ENCODE results near the gene HS1BP3.

- TF ChIP-seq EZH2 (IDR thresholded peaks at IDR 0.05; ENCODE audit: insufficient read depth, low read length), result peak; percentile 94
- TF ChIP-seq CTCF (IDR thresholded peaks at IDR 0.05; ENCODE audit: insufficient read depth, low read depth, low read length), result no peak
These were observed 19.6 kb upstream of the HS1BP3 start for GRCh38 chr2:20670315-20671035.

All from astrocyte (in vitro differentiated cells and primary cell).